ENCODE data around the gene OXNAD1. TPM values are rescaled to one million over a fixed set of nuclear protein-coding genes. Genes with fewer than 3 reads are reported as not detected.

The OXNAD1 gene
- total and polyA plus RNA-seq, 10 of the 15 experiments (the other 5 are each of a cell fraction or from before 2014, with no cell fraction given) = 5.6 to 27.8 (median 16.2) TPM

DNA sequence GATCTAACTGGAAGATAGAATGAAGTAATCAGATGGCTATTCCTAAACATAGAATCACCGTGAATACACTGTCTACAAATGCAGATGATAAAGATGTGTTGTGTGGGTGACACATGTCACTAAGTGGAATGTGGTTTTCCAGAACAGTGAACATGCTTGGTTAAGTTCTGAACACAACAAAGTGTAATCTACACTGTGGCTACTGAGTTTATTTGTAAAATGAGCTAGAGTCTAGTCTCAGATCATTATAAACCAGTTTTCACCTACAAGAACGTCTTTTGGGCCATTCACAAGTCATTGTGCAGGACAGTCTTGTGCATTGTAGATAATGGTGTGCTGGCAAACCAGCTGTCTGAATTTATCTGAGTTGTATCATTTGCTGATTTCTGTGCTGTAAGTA, 35.3 kb downstream of the OXNAD1 start (continued):
- peak; percentile 26; the same call in 1 of the 2 replicates for TF ChIP-seq DPF2 (IDR thresholded peaks at IDR 0.05)
- no peak for TF ChIP-seq ASH2L (IDR thresholded peaks at IDR 0.05; ENCODE audit: borderline replicate concordance, low read depth)
- no peak for TF ChIP-seq E4F1 (IDR thresholded peaks at IDR 0.05; ENCODE audit: borderline replicate concordance, partially characterized antibody)
- TF ChIP-seq RCOR1 (conservative IDR thresholded peaks at IDR 0.05; ENCODE audit: low read depth, low read length) = no peak
- TF ChIP-seq FOXM1 (IDR thresholded peaks at IDR 0.05; ENCODE audit: low read depth, low read length) = no peak
- no peak for TF ChIP-seq MAX (IDR thresholded peaks at IDR 0.05; ENCODE audit: low read depth, low read length)
- TF ChIP-seq SMC3 (IDR thresholded peaks at IDR 0.05; ENCODE audit: borderline replicate concordance, low read length) = no peak
- TF ChIP-seq HDAC2 (IDR thresholded peaks at IDR 0.05) = no peak
- no peak for TF ChIP-seq HCFC1 (IDR thresholded peaks at IDR 0.05; ENCODE audit: low read length)
- no peak for TF ChIP-seq SMAD1 (IDR thresholded peaks at IDR 0.05; ENCODE audit: low read depth, partially characterized antibody)
- no peak for TF ChIP-seq TCF3 (IDR thresholded peaks at IDR 0.05; ENCODE audit: borderline replicate concordance, insufficient read depth, low read depth, low read length)
- TF ChIP-seq CHD1 (IDR thresholded peaks at IDR 0.05; ENCODE audit: low read depth, low read length) = no peak
- TF ChIP-seq POLR2AphosphoS2 (IDR thresholded peaks at IDR 0.05; ENCODE audit: low read depth, low read length) = no peak
- TF ChIP-seq, protein P1, sequence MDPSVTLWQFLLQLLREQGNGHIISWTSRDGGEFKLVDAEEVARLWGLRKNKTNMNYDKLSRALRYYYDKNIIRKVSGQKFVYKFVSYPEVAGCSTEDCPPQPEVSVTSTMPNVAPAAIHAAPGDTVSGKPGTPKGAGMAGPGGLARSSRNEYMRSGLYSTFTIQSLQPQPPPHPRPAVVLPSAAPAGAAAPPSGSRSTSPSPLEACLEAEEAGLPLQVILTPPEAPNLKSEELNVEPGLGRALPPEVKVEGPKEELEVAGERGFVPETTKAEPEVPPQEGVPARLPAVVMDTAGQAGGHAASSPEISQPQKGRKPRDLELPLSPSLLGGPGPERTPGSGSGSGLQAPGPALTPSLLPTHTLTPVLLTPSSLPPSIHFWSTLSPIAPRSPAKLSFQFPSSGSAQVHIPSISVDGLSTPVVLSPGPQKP (IDR thresholded peaks at IDR 0.05; ENCODE audit: low read depth, low read length) = no peak
- peak; percentile 90 for TF ChIP-seq RUNX3 (IDR thresholded peaks at IDR 0.05; ENCODE audit: low read length)
- TF ChIP-seq MTA2 (IDR thresholded peaks at IDR 0.05; ENCODE audit: low read depth) = peak; percentile 90
- TF ChIP-seq GABPA (IDR thresholded peaks at IDR 0.05; ENCODE audit: low read depth) = no peak
- no peak for TF ChIP-seq RAD51 (IDR thresholded peaks at IDR 0.05)
- TF ChIP-seq, protein P2, sequence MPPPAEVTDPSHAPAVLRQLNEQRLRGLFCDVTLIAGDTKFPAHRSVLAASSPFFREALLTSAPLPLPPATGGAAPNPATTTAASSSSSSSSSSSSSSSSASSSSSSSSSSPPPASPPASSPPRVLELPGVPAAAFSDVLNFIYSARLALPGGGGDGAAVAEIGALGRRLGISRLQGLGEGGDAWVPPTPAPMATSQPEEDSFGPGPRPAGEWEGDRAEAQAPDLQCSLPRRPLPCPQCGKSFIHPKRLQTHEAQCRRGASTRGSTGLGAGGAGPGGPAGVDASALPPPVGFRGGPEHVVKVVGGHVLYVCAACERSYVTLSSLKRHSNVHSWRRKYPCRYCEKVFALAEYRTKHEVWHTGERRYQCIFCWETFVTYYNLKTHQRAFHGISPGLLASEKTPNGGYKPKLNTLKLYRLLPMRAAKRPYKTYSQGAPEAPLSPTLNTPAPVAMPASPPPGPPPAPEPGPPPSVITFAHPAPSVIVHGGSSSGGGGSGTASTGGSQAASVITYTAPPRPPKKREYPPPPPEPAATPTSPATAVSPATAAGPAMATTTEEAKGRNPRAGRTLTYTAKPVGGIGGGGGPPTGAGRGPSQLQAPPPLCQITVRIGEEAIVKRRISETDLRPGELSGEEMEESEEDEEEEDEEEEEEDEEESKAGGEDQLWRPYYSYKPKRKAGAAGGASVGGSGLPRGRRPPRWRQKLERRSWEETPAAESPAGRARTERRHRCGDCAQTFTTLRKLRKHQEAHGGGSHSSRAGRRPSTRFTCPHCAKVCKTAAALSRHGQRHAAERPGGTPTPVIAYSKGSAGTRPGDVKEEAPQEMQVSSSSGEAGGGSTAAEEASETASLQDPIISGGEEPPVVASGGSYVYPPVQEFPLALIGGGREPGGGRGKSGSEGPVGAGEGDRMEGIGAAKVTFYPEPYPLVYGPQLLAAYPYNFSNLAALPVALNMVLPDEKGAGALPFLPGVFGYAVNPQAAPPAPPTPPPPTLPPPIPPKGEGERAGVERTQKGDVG (CRISPR knock-in tag; IDR thresholded peaks at IDR 0.05) = no peak
- TF ChIP-seq PAX5 (IDR thresholded peaks at IDR 0.05; ENCODE audit: borderline replicate concordance, low read depth, low read length) = peak; percentile 77
- no peak for TF ChIP-seq CBX3 (IDR thresholded peaks at IDR 0.05; ENCODE audit: borderline replicate concordance, low read depth)
- peak; percentile 47; the same call in 1 of the 2 replicates for TF ChIP-seq BACH1 (IDR thresholded peaks at IDR 0.05; ENCODE audit: borderline replicate concordance)
- TF ChIP-seq, protein P3, sequence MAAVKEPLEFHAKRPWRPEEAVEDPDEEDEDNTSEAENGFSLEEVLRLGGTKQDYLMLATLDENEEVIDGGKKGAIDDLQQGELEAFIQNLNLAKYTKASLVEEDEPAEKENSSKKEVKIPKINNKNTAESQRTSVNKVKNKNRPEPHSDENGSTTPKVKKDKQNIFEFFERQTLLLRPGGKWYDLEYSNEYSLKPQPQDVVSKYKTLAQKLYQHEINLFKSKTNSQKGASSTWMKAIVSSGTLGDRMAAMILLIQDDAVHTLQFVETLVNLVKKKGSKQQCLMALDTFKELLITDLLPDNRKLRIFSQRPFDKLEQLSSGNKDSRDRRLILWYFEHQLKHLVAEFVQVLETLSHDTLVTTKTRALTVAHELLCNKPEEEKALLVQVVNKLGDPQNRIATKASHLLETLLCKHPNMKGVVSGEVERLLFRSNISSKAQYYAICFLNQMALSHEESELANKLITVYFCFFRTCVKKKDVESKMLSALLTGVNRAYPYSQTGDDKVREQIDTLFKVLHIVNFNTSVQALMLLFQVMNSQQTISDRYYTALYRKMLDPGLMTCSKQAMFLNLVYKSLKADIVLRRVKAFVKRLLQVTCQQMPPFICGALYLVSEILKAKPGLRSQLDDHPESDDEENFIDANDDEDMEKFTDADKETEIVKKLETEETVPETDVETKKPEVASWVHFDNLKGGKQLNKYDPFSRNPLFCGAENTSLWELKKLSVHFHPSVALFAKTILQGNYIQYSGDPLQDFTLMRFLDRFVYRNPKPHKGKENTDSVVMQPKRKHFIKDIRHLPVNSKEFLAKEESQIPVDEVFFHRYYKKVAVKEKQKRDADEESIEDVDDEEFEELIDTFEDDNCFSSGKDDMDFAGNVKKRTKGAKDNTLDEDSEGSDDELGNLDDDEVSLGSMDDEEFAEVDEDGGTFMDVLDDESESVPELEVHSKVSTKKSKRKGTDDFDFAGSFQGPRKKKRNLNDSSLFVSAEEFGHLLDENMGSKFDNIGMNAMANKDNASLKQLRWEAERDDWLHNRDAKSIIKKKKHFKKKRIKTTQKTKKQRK (IDR thresholded peaks at IDR 0.05; ENCODE audit: low read depth, low read length) = no peak
